Ovary (tissue), 9 donors: ENCODE data around the gene ZNF385C. TPM values are rescaled to one million over a fixed set of nuclear protein-coding genes. Genes with fewer than 3 reads are reported as not detected.
A peak's percentile ranks its signal among the peaks of the same experiment; 100 is the strongest.

Experiments used
- DNase-seq, 5 donors: peaks; one replicate each; pipeline ENCODE4 v3.0.0-alpha.2; 2019 to 2020
- H3K27ac ChIP-seq, 2 donors: fragments of 200-600 bp; one replicate each; pipeline versions ENCODE4 v1.5.1 to v1.8.0; 2019 to 2022
- H3K27me3 ChIP-seq: fragments of 200-600 bp; one replicate; pipeline ENCODE4 v1.8.0; 2022
- H3K36me3 ChIP-seq: fragments of 200-600 bp; sonication (generic); one replicate; pipeline ENCODE4 v1.5.1; 2019
- H3K4me1 ChIP-seq: one replicate; pipeline ENCODE4 v1.8.1; 2013; ENCODE audit warnings: mild to moderate bottlenecking, moderate library complexity; ENCODE audit not compliant: insufficient read depth
- H3K4me3 ChIP-seq: fragments of 200-600 bp; sonication (generic); one replicate; pipeline ENCODE4 v1.5.1; 2017
- H3K9me3 ChIP-seq, 2 donors: fragments of 200-600 bp in 1 of 2; sonication (generic) in 1 of 2; one replicate each; pipeline versions ENCODE4 v1.5.1 to v1.8.1; 2013 to 2019; ENCODE audit warnings: mild to moderate bottlenecking in 1 of 2, moderate library complexity in 1 of 2
- EP300 ChIP-seq: sonication (generic); formaldehyde crosslinking; IDR thresholded peaks from one replicate; pipeline ENCODE4 v1.6.1; 2017; ENCODE audit warnings: antibody characterized with exemption
- POLR2A ChIP-seq: fragments of 450-650 bp; IDR thresholded peaks from one replicate; pipeline ENCODE4 v1.6.1; 2017; ENCODE audit warnings: antibody characterized with exemption, mild to moderate bottlenecking, moderate library complexity
- WGBS, 3 donors: extraction: QIAGEN DNeasy Blood & Tissue Kit in 1 of 3; methylation state at CpG; one replicate each; pipeline versions ENCODE4 v1.1.5 to v1.1.7; 2013 to 2017; 5-methylcytosine and 5-hydroxymethylcytosine counted together
- intact Hi-C, 4 donors: fragments of 100-400 bp; cut with DNase I; formaldehyde crosslinking; loops; one replicate each; pipeline versions ENCODE4 v1.11.0 to v1.15.1; 2022 to 2023
- polyA plus RNA-seq, 2 donors: library from polyadenylated mRNA; stranded (reverse); fragments of 200-250 nt in 1 of 2; fragments of 350-450 nt in 1 of 2; fragmentation: Illumina TruSeq in 1 of 2; extraction: RNeasy Lipid Tissue Mini Kit (QIAGEN cat#74804) in 1 of 2; gene quantifications; one replicate each; pipeline ENCODE4 v1.2.3, GENCODE V29; 2013 to 2014
- total RNA-seq, 7 donors: library from RNA; depleted of rRNA in 2 of 7; stranded (reverse); fragments of >200 nt in 2 of 7; fragmentation: NEBNext Ultra II Directional in 3 of 7; extraction: Animal tissue kit (Norgen Biotek cat#: 25700) in 3 of 7; gene quantifications; one replicate each; pipeline versions ENCODE4 v1.1.0 to v1.2.4, GENCODE V29; 2016 to 2023
- TF ChIP-seq, protein P1 (sequence below), 3 donors: fragments of 450-650 bp in 2 of 3; fragments of 200-600 bp in 1 of 3; IDR thresholded peaks; one replicate each; pipeline versions ENCODE4 v1.5.1 to v1.8.0; 2016 to 2022; ENCODE audit warnings: antibody characterized with exemption in 3 of 3, mild to moderate bottlenecking in 1 of 3
- donor health status: DM: no; HTN: no; CAD: no; lungs with moderate emphysema.
- donor health status: DM: no; HTN: no; CAD: no.
- donor health status: Bipolar disorder and iron deficiency.
- donor health status: DM: yes; HTN: yes; CAD: no.
- donor health status: DM: no; HTN: no; CAD: no.
- donor health status: DM: yes; HTN: yes; CAD: no.

ZNF385C gene
- total and polyA plus RNA-seq, 9 donors = 0.36 to 3.0 (median 1.7) TPM

DNA sequence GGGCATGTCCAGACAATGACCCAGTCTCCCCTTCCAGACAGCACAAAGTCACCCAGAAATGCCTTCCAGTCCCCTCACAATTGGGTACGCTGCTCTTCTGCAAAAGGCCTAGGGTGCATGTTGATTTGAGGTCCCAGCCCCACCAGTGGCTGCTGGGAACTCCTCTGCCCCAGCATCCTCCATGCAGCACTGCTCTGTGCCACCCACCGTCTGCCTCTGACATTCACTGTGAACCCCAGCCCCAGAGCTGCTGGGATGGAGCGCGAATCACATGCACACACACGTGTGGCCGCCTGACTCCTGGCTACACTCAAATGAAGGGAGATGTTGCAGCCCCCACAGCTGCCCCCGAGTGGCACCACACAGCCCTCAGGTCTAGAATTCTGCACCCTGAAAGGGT, 46.6 kb downstream of the ZNF385C start:
- Histone ChIP-seq H3K36me3 (no peaks in the 10 kb centered on the region), H3K4me3 (no peak overlapping the region), H3K4me1 (peaks cover 3% of the 10 kb centered on the region), H3K9me3 (no peaks in the 10 kb centered on the region), H3K27ac (no peak overlapping the region), H3K27me3 (no peaks in the 10 kb centered on the region)
- intact Hi-C loops = no loop called here
- DNase-seq = no peak
- TF ChIP-seq EP300 (no peak), POLR2A (no peak)
- TF ChIP-seq, protein P1, sequence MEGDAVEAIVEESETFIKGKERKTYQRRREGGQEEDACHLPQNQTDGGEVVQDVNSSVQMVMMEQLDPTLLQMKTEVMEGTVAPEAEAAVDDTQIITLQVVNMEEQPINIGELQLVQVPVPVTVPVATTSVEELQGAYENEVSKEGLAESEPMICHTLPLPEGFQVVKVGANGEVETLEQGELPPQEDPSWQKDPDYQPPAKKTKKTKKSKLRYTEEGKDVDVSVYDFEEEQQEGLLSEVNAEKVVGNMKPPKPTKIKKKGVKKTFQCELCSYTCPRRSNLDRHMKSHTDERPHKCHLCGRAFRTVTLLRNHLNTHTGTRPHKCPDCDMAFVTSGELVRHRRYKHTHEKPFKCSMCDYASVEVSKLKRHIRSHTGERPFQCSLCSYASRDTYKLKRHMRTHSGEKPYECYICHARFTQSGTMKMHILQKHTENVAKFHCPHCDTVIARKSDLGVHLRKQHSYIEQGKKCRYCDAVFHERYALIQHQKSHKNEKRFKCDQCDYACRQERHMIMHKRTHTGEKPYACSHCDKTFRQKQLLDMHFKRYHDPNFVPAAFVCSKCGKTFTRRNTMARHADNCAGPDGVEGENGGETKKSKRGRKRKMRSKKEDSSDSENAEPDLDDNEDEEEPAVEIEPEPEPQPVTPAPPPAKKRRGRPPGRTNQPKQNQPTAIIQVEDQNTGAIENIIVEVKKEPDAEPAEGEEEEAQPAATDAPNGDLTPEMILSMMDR (IDR thresholded peaks at IDR 0.05) = no peak
- 88 to 91% (median 91%) methylated on average over 7 of the region's 7 CpGs for WGBS, 3 donors

- no peak for DNase-seq
- H3K27me3 ChIP-seq = no peaks in the 10 kb centered on the region
- H3K27ac ChIP-seq = no peak overlapping the region
- H3K36me3 ChIP-seq = no peaks in the 10 kb centered on the region
- WGBS, 3 donors = 52 to 60% (median 57%) methylated on average over 8 of the region's 8 CpGs
- intact Hi-C loops = no loop called here
- H3K9me3 ChIP-seq = no peaks in the 10 kb centered on the region
- peaks cover 3% of the 10 kb centered on the region for H3K4me1 ChIP-seq
- TF ChIP-seq, protein P1 (IDR thresholded peaks at IDR 0.05) = no peak
- H3K4me3 ChIP-seq = peak overlapping the region; percentile 79
Observed at GRCh38 chr17:42051013-42051400, 47.3 kb downstream of the ZNF385C start.

DNA sequence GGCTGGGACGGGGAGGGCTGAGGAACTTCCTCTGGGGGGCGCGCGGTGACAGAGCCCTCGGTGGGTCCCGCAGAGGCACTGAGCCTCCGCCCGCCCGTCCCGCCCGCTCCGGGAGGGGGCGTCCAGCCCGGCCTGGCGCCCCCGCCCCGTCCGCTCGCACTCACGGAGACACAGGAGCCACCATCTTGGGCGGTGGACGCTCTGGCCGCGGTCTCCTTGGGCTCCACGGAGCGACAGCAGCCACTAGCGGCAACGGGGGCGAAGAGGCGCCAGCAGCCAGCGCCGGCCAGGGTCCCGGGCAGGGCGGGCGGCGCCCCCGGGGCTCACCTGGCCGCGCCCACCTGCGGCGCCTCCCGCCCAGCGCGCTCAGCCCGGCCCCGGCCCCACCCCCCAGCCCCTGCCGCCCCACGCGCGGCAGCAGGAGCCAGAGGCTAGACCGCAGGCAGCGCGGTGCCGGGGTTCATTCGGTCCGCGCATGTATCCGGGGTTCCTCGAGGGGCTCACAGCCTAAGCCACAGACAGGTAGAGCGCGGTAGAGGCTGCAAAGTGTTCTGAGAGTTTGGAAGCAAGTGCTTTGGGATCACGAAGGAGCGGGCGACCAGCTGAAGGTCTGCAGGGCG, 47.8 kb downstream of the ZNF385C start, which contains the start of gene C17orf113:
Gene C17orf113 (minus strand): TSS at position 209 of the 620 bp plus-strand sequence. CDS start 7,225 bp downstream, outside the sequence.
- Histone ChIP-seq H3K9me3 (no peaks in the 10 kb centered on the region), H3K27ac (peak within 1 kb of the TSS in 1 of 2 donors; percentile 42), H3K27me3 (no peaks in the 10 kb centered on the region), H3K4me1 (peaks cover 3% of the 10 kb centered on the region), H3K36me3 (no peaks in the 10 kb centered on the region), H3K4me3 (peak within 1 kb of the TSS; percentile 79)
- intact Hi-C loops = no loop called here
- peak; percentile 56 to 75 (median 64) for DNase-seq
- TF ChIP-seq, protein P1 (IDR thresholded peaks at IDR 0.05) = peak in 1 of 3 donors; percentile 16
- no peak for TF ChIP-seq EP300
- 2 to 4% (median 2%) methylated on average over 18 to 65 of the region's 65 CpGs for WGBS, 3 donors

DNA sequence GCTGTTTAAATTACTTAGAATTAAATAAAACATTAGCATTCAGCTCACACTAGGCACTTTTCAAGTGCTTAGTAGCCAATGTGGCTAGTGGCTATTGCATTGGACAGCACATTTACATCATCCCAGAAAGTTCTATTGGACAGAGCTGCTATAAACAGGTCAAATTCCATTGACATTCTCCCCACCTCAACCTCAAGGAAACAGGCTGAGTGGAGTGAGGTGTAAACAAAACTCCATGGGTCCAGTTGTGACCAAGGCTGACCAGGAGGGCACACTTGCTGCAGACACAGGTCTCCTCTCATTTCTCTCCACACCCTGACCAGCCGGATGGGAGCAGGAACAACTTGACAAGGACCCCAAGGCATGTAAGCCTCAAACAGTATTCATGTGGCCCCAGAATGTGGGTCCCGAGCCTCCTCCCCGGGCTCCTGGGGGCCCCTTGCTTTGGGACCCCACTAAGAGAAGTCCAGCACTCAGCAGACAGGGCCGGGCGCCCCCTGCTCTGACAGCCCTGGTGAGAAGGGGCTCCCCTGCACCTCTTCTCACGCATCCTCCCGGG, 48.4 kb downstream of the ZNF385C start:
- WGBS, 3 donors = 2 to 6% (median 4%) methylated on average over 5 to 7 of the region's 7 CpGs
- H3K27me3 ChIP-seq = no peaks in the 10 kb centered on the region
- H3K36me3 ChIP-seq = no peaks in the 10 kb centered on the region
- peaks cover 3% of the 10 kb centered on the region for H3K4me1 ChIP-seq
- H3K27ac ChIP-seq = peak overlapping the region in 1 of 2 donors; percentile 42
- H3K4me3 ChIP-seq = peak overlapping the region; percentile 79
- DNase-seq = no peak
- H3K9me3 ChIP-seq = no peaks in the 10 kb centered on the region
- intact Hi-C loops = no loop called here
- no peak for TF ChIP-seq EP300
- TF ChIP-seq, protein P1 (IDR thresholded peaks at IDR 0.05) = no peak
- no peak for TF ChIP-seq POLR2A
